ENCODE results near the gene GPRIN3.

GPRIN3 gene

DNA sequence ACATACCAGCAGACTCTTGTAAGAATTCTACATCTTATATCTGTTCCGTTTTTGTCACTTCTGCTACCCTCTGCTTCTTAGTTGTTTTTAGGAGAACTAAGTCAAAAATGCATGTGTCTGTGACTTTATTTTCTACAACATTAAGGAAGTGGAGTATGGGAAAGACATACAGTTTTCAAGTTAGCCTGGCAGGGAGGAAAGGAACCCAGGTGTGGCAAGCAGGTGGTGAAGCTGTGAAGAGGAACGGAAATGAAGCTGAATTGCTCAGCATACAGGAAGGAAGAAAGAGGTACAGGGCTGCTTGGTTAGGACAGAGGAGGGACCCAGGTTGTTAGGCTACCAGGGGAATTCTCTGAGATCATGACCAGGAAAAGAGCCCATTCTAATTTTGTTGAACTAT is 9.4 kb downstream of the GPRIN3 start:
- Histone ChIP-seq H2AFZ (ENCODE audit: low read length) (no peak overlapping the region), H3K79me2 (ENCODE audit: insufficient read depth, low read length) (no peaks in the 10 kb centered on the region), H3K4me3 (ENCODE audit: low read length, poor library complexity, severe bottlenecking) (peak overlapping the region; percentile 69), H3K36me3 (ENCODE audit: insufficient read depth, low read length) (no peaks in the 10 kb centered on the region), H3K4me1 (ENCODE audit: insufficient read depth, low read length, poor library complexity, severe bottlenecking) (peaks cover 49% of the 10 kb centered on the region), H3K9ac (ENCODE audit: low read depth, low read length, poor library complexity, severe bottlenecking) (no peak overlapping the region), H3F3A (ENCODE audit: low read depth) (0 out of 2 replicates have a peak, but pooled peaks cover 6% of the 10 kb centered on the region), H3K9me3 (ENCODE audit: insufficient read depth, low read depth, low read length) (no peaks in the 10 kb centered on the region), H3K9me2 (replicated peaks; ENCODE audit: low read depth, low read length) (no peaks in the 10 kb centered on the region), H4K20me1 (ENCODE audit: insufficient read depth, low read length, poor library complexity, severe bottlenecking) (no peaks in the 10 kb centered on the region), H3K4me2 (ENCODE audit: low read depth, low read length, poor library complexity, severe bottlenecking) (peak overlapping the region; percentile 79), H3K27me3 (ENCODE audit: insufficient read depth, low read length, poor library complexity, severe bottlenecking) (peaks cover 24% of the 10 kb centered on the region)
- no peak for TF ChIP-seq EZH2phosphoT487 (IDR thresholded peaks at IDR 0.05; ENCODE audit: borderline replicate concordance)
- TF ChIP-seq, protein P1, sequence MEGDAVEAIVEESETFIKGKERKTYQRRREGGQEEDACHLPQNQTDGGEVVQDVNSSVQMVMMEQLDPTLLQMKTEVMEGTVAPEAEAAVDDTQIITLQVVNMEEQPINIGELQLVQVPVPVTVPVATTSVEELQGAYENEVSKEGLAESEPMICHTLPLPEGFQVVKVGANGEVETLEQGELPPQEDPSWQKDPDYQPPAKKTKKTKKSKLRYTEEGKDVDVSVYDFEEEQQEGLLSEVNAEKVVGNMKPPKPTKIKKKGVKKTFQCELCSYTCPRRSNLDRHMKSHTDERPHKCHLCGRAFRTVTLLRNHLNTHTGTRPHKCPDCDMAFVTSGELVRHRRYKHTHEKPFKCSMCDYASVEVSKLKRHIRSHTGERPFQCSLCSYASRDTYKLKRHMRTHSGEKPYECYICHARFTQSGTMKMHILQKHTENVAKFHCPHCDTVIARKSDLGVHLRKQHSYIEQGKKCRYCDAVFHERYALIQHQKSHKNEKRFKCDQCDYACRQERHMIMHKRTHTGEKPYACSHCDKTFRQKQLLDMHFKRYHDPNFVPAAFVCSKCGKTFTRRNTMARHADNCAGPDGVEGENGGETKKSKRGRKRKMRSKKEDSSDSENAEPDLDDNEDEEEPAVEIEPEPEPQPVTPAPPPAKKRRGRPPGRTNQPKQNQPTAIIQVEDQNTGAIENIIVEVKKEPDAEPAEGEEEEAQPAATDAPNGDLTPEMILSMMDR (conservative IDR thresholded peaks at IDR 0.05; ENCODE audit: low read length): no peak

DNA sequence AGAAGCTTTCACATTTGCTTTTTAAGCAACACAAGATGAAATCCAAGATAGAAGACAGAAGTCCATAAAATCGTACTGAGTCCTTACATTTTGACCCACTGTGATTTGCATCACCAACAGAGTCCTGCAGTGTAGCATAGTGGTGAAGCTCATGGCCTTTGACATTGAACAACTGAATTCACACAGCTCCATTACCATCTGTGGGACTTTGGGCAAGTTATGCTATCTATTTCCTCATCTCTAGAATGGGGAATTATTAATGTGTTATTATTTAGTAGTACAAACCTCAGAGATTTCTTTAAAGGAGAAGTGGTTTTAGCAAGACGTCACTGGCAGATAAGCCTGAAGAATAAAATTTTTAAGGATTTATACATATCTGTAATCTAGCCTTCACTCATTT is 10.7 kb downstream of the GPRIN3 start:
- no peak overlapping the region for H2AFZ ChIP-seq (ENCODE audit: low read length)
- peaks cover 23% of the 10 kb centered on the region for H3K27me3 ChIP-seq (ENCODE audit: insufficient read depth, low read length, poor library complexity, severe bottlenecking)
- no peaks in the 10 kb centered on the region for H4K20me1 ChIP-seq (ENCODE audit: insufficient read depth, low read length, poor library complexity, severe bottlenecking)
- H3K4me3 ChIP-seq (ENCODE audit: low read length, poor library complexity, severe bottlenecking): no peak overlapping the region
- H3K36me3 ChIP-seq (ENCODE audit: insufficient read depth, low read length): no peaks in the 10 kb centered on the region
- no peaks in the 10 kb centered on the region for H3K79me2 ChIP-seq (ENCODE audit: insufficient read depth, low read length)
- no peak overlapping the region for H3K4me2 ChIP-seq (ENCODE audit: low read depth, low read length, poor library complexity, severe bottlenecking)
- H3K9me3 ChIP-seq (ENCODE audit: insufficient read depth, low read depth, low read length): no peaks in the 10 kb centered on the region
- no peaks in the 10 kb centered on the region for H3K9me2 ChIP-seq (replicated peaks; ENCODE audit: low read depth, low read length)
- no peak for TF ChIP-seq EZH2phosphoT487 (IDR thresholded peaks at IDR 0.05; ENCODE audit: borderline replicate concordance)
- H3K9ac ChIP-seq (ENCODE audit: low read depth, low read length, poor library complexity, severe bottlenecking): no peak overlapping the region
- H3F3A ChIP-seq (ENCODE audit: low read depth): 0 out of 2 replicates have a peak, but pooled peaks cover 6% of the 10 kb centered on the region
- H3K4me1 ChIP-seq (ENCODE audit: insufficient read depth, low read length, poor library complexity, severe bottlenecking): peaks cover 52% of the 10 kb centered on the region

DNA sequence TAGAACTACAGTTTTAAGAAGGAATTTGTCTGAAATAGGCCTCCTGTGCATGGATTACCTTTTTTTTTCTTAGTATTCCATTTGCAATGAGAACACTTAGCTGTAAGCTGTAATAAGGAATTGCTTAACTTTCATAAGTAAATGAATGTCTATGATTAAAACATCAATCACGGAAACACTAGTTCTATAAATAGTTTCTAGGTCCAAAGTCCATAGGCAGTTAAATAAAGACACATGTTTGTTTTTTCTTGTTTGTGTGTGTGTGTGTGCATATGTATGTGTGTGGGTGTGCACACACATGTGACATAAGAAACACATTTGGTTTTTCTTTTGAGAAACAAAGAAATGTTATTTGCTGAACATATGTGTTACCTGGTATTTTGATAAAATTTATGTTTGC is 11.2 kb downstream of the GPRIN3 start:
- TF ChIP-seq, protein P1 (conservative IDR thresholded peaks at IDR 0.05; ENCODE audit: low read length): no peak
- TF ChIP-seq EZH2phosphoT487 (IDR thresholded peaks at IDR 0.05; ENCODE audit: borderline replicate concordance): no peak
- Histone ChIP-seq H3K4me2 (ENCODE audit: low read depth, low read length, poor library complexity, severe bottlenecking) (no peak overlapping the region), H2AFZ (ENCODE audit: low read length) (no peak overlapping the region), H3K9ac (ENCODE audit: low read depth, low read length, poor library complexity, severe bottlenecking) (no peak overlapping the region), H3F3A (ENCODE audit: low read depth) (0 out of 2 replicates have a peak, but pooled peaks cover 6% of the 10 kb centered on the region), H3K36me3 (ENCODE audit: insufficient read depth, low read length) (no peaks in the 10 kb centered on the region), H3K4me1 (ENCODE audit: insufficient read depth, low read length, poor library complexity, severe bottlenecking) (peaks cover 52% of the 10 kb centered on the region), H3K9me2 (replicated peaks; ENCODE audit: low read depth, low read length) (no peaks in the 10 kb centered on the region), H3K9me3 (ENCODE audit: insufficient read depth, low read depth, low read length) (no peaks in the 10 kb centered on the region), H3K27me3 (ENCODE audit: insufficient read depth, low read length, poor library complexity, severe bottlenecking) (peaks cover 18% of the 10 kb centered on the region), H3K4me3 (ENCODE audit: low read length, poor library complexity, severe bottlenecking) (no peak overlapping the region), H4K20me1 (ENCODE audit: insufficient read depth, low read length, poor library complexity, severe bottlenecking) (no peaks in the 10 kb centered on the region), H3K79me2 (ENCODE audit: insufficient read depth, low read length) (no peaks in the 10 kb centered on the region)

DNA sequence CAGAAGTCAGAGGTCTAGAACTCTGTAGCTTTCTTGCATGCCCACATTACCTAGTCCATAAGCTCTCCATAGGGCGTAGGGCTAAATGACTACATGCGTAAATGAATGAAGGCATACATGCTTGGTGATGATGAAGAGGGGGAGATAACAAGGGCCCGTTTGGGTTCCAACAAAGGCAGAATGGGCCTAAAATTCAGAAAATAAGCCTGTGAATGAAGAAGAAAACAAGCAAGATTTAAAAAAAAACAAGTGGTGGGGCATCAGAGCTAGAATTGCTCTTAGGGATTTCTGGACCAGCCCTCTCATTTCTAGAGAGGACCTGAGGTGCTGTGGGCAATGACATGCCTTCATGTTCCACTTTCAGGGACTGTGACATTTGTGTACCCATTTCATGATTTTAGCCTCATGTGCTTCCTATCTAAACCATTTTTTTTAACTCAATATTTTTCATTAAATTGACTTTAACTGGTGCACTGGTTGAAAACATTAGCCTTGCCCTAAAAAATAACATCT is 12.1 kb downstream of the GPRIN3 start:
- H3K4me3 ChIP-seq (ENCODE audit: low read length, poor library complexity, severe bottlenecking): peak overlapping the region; percentile 15
- no peaks in the 10 kb centered on the region for H4K20me1 ChIP-seq (ENCODE audit: insufficient read depth, low read length, poor library complexity, severe bottlenecking)
- H3K27me3 ChIP-seq (ENCODE audit: insufficient read depth, low read length, poor library complexity, severe bottlenecking): peaks cover 9% of the 10 kb centered on the region
- H3K4me1 ChIP-seq (ENCODE audit: insufficient read depth, low read length, poor library complexity, severe bottlenecking): peaks cover 52% of the 10 kb centered on the region
- TF ChIP-seq, protein P1 (conservative IDR thresholded peaks at IDR 0.05; ENCODE audit: low read length): no peak
- TF ChIP-seq EZH2phosphoT487 (IDR thresholded peaks at IDR 0.05; ENCODE audit: borderline replicate concordance): no peak
- 0 out of 2 replicates have a peak, but pooled peaks cover 6% of the 10 kb centered on the region for H3F3A ChIP-seq (ENCODE audit: low read depth)
- no peaks in the 10 kb centered on the region for H3K9me3 ChIP-seq (ENCODE audit: insufficient read depth, low read depth, low read length)
- H3K4me2 ChIP-seq (ENCODE audit: low read depth, low read length, poor library complexity, severe bottlenecking): peak overlapping the region; percentile 50
- no peaks in the 10 kb centered on the region for H3K9me2 ChIP-seq (replicated peaks; ENCODE audit: low read depth, low read length)
- H3K9ac ChIP-seq (ENCODE audit: low read depth, low read length, poor library complexity, severe bottlenecking): no peak overlapping the region
- H3K36me3 ChIP-seq (ENCODE audit: insufficient read depth, low read length): no peaks in the 10 kb centered on the region
- H2AFZ ChIP-seq (ENCODE audit: low read length): no peak overlapping the region
- no peaks in the 10 kb centered on the region for H3K79me2 ChIP-seq (ENCODE audit: insufficient read depth, low read length)

Data from Loucy (cell line).